Stimulated activated CD4-positive, alpha-beta T cell treated with anti-CD3 and anti-CD28 coated beads, Interleukin-2, amount 100 ng/mL, for 48 hours (primary cell): ENCODE results near the gene NPBWR2.
"Not testable (repeated sequence)": the region's sequence is repeated elsewhere in the genome, so short reads cannot be mapped to it uniquely, and the experiment has no call there.

ENCODE experiments used
- DNase-seq, 2 donors: peaks; one replicate each; pipeline ENCODE4 v3.0.0-alpha.2; 2020

NPBWR2 gene

DNA sequence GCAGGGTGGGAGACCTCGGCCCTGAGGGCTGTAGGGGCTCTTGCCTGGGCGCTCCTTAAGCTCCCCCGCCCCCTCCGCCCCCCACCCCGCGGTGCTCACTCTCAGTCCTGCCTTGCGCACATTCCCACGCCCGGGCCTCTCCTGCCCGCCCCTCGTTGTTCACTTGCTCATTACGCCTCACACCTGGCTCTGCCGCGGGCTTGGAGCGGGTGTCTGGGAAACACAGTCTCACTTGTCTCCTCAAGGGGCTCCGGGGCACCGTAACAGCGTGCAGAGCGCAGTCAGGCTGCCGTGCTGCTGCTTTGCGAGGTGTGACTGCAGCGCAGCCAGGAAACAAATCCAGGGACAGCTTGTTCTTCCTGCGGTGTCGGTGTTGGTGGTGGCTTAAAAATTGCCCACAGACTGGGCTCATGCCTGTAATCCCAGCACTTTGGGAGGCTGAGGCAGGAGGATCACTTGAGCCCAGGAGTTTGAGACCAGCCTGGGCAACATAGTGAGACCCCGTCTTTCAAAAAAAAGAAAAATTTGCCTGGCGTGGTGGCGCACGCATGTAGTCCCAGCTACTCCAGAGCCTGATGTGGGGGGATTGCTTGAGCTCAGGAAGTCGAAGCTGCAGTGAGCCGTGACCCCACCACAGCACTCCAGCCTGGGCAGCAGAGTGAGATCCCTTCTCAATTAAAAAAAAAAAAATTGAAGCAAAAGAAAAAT is 4.6 kb downstream of the NPBWR2 start:
- no peak for DNase-seq

DNA sequence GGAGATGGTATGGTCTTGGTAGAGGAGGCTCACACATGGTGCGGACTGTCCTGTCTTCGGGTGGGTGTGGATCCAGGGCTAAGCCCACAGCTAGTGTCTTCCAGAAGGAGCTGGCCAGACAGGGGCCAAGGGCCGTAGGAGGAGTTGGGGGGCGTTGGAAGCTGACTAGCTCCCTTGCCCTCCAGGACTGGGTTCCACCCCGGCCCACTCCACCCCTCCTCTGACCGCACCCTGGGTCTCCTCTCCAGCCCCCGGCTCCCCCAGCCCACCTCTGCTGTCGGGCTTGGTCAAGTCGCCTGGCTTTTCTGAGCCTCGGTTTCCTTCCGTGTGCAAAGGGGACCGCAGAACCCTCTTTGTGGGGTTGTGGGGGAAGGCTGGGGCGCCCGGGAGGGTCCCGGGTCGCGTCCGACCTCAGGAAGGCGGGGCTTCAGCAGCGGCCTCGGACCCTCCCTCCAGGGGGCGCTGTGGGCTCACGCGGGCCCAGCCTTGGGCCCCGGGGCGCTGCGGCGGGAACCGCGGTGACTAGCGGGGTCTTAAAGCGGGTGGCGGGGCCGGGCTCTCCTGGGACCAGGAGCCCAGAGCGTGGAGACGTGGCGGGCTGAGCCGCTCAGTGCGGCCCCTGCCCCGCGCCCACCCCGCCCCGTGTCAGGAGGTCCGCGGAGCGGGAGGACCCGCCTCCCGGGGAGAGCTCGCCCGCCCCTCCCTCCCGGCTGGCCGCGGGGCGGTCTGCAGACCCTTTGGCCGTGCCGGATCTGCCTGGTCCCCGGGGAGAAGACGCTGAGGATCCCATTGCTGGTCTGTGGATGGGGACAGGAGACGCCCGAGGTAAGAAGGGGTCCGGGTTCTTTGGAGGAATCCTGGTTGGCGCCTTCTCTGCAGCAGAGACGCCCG is 5.4 kb downstream of the NPBWR2 start:
- DNase-seq: peak; percentile 65 to 79

DNA sequence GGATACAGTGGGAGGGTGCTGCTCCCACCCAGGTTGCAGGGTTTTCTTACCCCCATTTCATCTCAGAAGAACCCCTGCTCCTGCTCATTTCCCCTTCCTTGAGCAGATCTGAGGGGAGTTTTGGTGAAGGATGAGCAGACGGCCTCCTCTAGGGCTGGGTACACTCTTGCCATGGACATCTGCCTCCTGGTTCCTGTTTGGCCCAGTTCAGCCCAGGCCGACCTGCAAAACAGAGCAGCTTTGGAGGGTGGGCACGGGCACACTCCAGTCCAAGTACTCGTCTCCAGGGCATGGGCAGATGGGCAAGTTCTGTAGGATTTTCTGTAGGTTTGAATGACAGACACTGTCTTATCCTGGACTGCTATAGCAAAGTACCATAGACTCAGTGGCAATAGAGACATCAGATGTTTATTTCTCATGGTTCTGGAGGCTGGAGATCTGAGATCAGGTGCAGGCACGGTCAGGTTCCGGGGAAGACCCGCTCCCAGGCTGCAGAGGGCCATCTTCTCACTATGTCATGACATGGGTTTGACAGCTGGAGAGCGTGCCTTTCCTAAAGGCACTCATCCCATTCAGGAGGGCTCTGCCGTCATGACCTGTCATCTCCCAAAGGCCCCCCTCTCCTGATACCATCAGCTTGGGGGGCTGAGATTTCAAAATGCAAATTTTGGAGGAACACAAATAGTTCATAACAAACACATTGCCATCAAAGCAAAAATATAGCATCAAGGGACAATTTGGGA is 6.2 kb downstream of the NPBWR2 start:
- no peak for DNase-seq

DNA sequence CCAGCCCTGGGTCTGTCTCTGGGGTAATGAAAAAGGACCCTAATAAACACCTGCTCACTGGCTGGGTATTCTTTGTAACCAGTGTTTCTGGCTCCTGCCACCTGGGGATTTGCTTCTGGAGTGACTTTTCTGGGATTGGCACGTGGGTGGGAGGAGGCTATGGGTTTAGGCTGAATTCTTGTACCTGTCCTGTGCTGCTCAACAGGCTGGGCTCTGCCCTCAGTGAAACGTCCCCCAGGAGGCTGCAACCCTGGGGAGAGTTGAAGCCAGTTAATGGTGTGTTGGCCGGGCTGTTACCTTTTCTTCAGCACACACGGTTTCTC is 6.8 kb downstream of the NPBWR2 start:
- no peak for DNase-seq

DNA sequence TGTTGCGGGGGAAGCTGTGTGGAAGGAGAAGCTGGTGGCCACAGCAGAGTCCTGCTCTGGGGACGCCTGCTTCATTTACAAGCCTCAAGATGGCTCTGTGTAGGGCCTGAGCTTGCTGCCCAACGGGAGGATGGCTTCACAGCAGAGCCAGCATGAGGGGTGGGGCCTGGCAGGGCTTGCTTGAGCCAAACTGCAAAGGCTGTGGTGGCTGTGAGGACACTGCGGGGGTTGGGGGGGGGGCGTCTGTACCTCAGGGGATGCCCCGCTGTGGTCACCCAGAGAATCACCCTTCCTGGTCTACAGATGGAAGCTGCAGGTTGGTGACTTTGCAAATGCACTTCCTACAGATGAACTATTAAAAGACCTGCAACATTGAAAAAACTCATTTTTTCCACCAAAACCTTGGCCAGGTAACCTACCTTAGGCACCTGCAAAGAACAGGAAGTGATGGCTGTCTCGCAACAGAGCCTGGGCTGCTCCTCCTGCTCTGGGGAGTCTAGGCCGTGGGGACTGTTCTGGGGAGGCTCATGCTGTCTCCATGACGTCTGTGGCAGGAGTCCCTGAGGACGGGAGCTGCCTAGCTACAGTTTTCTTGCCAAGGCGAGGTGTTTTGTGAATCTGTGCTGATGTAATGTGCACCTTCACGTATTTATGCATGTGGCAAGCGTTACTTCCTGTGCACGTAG is 7.3 kb downstream of the NPBWR2 start:
- no peak for DNase-seq

GRCh38 chr20:64099086-64099786 is 8.1 kb downstream of the NPBWR2 start:
- DNase-seq: no peak

DNA sequence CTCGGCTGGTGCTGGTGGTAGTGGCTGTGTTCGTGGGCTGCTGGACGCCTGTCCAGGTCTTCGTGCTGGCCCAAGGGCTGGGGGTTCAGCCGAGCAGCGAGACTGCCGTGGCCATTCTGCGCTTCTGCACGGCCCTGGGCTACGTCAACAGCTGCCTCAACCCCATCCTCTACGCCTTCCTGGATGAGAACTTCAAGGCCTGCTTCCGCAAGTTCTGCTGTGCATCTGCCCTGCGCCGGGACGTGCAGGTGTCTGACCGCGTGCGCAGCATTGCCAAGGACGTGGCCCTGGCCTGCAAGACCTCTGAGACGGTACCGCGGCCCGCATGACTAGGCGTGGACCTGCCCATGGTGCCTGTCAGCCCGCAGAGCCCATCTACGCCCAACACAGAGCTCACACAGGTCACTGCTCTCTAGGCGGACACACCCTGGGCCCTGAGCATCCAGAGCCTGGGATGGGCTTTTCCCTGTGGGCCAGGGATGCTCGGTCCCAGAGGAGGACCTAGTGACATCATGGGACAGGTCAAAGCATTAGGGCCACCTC is 8.8 kb downstream of the NPBWR2 start:
- DNase-seq: no peak

GRCh38 chr20:64096535-64096934 is 10.8 kb downstream of the NPBWR2 start:
- no peak for DNase-seq

DNA sequence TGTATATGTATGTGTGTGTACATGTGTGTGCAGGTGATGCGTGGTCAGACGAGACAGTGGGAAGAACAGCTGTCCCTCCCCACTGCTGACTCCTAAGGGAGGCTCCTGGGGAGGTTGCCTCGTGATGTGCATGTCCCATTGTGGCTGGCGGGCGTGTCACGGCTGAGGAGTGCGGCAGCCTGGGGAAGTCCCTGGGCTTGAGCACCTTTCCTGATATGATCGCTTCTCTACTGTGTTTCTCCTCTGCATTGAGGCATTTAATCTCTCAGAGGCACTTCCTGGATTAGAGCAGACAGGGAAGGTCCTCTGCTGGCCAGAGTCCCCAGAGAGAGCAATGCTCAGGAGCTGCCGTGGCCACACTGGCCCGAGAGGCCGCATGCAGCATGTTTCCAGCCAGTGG is 11.4 kb downstream of the NPBWR2 start:
- DNase-seq: no peak

DNA sequence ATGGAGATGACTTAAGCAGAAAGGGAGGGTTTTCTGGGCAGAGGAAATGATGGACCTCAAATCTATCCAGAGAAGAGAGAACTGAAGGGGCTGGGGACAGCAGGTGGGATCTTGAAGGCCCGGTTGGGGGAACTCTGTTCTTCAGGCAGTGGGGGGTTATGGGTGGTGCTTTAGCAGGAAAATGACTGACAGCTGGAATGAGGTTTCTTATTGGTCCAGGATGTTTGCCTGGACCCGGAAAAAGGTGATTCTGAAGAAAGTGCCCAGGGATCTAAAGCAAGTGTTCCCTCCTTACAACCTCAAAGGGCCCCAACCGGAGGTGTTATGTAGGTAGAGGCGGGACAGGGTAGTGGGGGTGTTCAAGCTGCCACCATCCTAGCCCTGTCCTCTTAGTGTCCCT is 11.9 kb downstream of the NPBWR2 start:
- DNase-seq: no peak

DNA sequence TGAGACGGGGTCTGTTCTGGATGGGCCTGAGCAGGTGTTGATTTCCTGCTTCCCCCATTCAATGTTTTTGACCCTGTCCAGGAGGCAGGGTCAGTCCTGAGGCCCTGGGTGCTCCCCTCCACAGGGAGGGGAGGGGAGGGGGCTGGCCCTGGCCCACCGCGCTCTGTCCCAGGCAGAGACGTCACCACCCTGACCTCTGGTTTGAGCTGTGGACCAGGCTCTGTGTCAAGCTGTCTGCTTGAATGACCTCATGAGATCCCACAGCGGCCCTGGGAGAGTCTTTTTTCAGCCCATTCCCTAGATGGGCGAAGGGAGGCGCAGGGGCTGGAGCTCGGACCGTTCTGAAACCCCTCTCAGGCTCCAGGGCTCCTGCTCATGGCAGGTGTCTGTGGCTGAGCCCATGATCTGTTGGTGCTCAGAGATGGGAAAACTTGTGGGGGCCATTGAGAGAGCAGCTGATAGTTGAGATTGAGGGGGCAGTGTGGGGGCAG is 14.3 kb downstream of the NPBWR2 start:
- no peak for DNase-seq

DNA sequence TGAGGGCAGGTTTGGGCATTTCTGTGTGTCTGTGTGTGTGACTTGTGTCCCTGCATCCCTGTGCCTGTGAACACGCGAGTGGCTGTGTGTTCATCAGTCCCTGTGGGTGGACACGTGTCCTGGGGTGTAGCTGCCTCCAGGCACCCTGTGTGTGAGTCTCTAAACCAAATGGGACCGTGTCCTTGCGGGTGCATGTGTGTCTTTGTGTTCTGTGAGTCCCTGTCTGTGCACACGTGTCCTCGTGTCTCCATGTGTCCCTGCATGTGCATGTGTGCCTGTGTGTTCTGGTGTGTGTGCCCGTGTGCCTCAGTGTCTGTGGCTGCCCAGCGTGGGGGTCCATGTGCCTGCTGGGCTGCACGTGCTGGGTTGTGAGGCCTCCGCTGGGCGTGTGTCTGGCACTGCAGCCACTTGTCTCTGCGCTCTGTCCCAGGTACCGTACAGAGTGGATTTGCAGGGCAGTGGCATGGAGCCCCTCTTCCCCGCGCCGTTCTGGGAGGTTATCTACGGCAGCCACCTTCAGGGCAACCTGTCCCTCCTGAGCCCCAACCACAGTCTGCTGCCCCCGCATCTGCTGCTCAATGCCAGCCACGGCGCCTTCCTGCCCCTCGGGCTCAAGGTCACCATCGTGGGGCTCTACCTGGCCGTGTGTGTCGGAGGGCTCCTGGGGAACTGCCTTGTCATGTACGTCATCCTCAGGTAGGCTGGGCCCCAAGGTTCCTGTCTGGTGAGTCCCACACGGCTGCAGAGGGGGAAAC is 14.9 kb downstream of the NPBWR2 start:
- DNase-seq: no peak

- no peak for DNase-seq
Observed at GRCh38 chr20:64091770-64092169, 15.6 kb downstream of the NPBWR2 start.

- no peak for DNase-seq
Observed at GRCh38 chr20:64091340-64091739, 16.0 kb downstream of the NPBWR2 start.

GRCh38 chr20:64090165-64090564 is 17.2 kb downstream of the NPBWR2 start:
- no peak for DNase-seq

- DNase-seq: not testable (repeated sequence)
Observed at GRCh38 chr20:64088586-64088985, 18.8 kb downstream of the NPBWR2 start.

- not testable (repeated sequence) for DNase-seq
Observed at GRCh38 chr20:64087226-64087825, 20.0 kb downstream of the NPBWR2 start.

DNA sequence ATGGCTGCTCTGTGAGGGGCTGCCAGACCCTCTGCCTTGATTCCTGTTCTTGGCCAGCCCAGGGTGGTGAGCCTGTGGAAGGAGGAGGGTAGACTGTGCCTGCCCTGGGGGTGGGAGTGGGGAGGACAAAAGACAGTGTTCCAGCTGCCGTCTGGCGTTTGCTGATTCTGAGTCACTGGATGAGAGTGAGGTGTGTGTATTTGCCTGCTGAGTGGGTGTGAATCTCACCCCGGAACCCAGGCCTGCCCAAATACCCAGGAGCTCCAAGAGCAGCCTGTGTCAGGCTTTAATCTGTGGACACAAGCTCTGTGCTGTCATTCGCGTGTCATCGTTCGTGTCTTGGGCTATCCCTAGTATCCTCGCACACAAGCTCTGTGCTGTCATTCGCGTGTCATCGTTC is 20.6 kb downstream of the NPBWR2 start:
- DNase-seq: no peak

- no peak for DNase-seq
Observed at GRCh38 chr20:64084685-64085152, 22.6 kb downstream of the NPBWR2 start.
